ENCODE measurements around the gene NCKAP5.

GRCh38 chr2:132881546-132881945 is 686.7 kb downstream of the NCKAP5 start:
- TF ChIP-seq CCAR2 (IDR thresholded peaks at IDR 0.05; ENCODE audit: low read depth, low read length): no peak
- TF ChIP-seq, protein P1, sequence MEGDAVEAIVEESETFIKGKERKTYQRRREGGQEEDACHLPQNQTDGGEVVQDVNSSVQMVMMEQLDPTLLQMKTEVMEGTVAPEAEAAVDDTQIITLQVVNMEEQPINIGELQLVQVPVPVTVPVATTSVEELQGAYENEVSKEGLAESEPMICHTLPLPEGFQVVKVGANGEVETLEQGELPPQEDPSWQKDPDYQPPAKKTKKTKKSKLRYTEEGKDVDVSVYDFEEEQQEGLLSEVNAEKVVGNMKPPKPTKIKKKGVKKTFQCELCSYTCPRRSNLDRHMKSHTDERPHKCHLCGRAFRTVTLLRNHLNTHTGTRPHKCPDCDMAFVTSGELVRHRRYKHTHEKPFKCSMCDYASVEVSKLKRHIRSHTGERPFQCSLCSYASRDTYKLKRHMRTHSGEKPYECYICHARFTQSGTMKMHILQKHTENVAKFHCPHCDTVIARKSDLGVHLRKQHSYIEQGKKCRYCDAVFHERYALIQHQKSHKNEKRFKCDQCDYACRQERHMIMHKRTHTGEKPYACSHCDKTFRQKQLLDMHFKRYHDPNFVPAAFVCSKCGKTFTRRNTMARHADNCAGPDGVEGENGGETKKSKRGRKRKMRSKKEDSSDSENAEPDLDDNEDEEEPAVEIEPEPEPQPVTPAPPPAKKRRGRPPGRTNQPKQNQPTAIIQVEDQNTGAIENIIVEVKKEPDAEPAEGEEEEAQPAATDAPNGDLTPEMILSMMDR (IDR thresholded peaks at IDR 0.05 in 2 of 3, conservative IDR thresholded peaks at IDR 0.05 in 1 of 3; ENCODE audit: insufficient read depth in 2 of 3, low read depth in 1 of 3, low read length in 3 of 3): no peak
- no peak for TF ChIP-seq DMBX1 (CRISPR knock-in tag; IDR thresholded peaks at IDR 0.05; ENCODE audit: borderline replicate concordance)
- TF ChIP-seq ZNF224 (CRISPR knock-in tag; IDR thresholded peaks at IDR 0.05): no peak
- TF ChIP-seq TAF1 (IDR thresholded peaks at IDR 0.05; ENCODE audit: control insufficient read depth, extremely low read depth, insufficient read depth, low read length, severe bottlenecking): no peak
- TF ChIP-seq NCOR1 (IDR thresholded peaks at IDR 0.05): no peak
- TF ChIP-seq, protein P2, sequence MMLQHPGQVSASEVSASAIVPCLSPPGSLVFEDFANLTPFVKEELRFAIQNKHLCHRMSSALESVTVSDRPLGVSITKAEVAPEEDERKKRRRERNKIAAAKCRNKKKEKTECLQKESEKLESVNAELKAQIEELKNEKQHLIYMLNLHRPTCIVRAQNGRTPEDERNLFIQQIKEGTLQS (IDR thresholded peaks at IDR 0.05): no peak
- TF ChIP-seq, protein P2 (CRISPR knock-in tag; conservative IDR thresholded peaks at IDR 0.05): no peak
- TF ChIP-seq, protein P3, sequence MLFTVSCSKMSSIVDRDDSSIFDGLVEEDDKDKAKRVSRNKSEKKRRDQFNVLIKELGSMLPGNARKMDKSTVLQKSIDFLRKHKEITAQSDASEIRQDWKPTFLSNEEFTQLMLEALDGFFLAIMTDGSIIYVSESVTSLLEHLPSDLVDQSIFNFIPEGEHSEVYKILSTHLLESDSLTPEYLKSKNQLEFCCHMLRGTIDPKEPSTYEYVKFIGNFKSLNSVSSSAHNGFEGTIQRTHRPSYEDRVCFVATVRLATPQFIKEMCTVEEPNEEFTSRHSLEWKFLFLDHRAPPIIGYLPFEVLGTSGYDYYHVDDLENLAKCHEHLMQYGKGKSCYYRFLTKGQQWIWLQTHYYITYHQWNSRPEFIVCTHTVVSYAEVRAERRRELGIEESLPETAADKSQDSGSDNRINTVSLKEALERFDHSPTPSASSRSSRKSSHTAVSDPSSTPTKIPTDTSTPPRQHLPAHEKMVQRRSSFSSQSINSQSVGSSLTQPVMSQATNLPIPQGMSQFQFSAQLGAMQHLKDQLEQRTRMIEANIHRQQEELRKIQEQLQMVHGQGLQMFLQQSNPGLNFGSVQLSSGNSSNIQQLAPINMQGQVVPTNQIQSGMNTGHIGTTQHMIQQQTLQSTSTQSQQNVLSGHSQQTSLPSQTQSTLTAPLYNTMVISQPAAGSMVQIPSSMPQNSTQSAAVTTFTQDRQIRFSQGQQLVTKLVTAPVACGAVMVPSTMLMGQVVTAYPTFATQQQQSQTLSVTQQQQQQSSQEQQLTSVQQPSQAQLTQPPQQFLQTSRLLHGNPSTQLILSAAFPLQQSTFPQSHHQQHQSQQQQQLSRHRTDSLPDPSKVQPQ (CRISPR knock-in tag; IDR thresholded peaks at IDR 0.05; ENCODE audit: borderline replicate concordance): no peak
- TF ChIP-seq FOXA3 (CRISPR knock-in tag; conservative IDR thresholded peaks at IDR 0.05 in 1 of 2, IDR thresholded peaks at IDR 0.05 in 1 of 2): no peak

Measured in K562 (cell line).